Measurements from ENCODE around the gene ARCN1.

ARCN1 gene

GRCh38 chr11:118572061-118572980 is at the start of gene ARCN1:
TSS of gene ARCN1 (plus strand) at chr11:118572409. CDS start at chr11:118572548, 139 bp downstream.
- DNase-seq: peak; percentile 81

DNA sequence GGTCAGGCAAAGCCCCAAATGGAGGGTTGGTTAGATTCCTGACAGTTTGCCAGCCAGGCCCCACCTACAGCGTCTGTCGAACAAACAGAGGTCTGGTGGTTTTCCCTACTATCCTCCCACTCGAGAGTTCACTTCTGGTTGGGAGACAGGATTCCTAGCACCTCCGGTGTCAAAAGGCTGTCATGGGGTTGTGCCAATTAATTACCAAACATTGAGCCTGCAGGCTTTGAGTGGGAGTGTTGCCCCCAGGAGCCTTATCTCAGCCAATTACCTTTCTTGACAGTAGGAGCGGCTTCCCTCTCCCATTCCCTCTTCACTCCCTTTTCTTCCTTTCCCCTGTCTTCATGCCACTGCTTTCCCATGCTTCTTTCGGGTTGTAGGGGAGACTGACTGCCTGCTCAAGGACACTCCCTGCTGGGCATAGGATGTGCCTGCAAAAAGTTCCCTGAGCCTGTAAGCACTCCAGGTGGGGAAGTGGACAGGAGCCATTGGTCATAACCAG is 49.6 kb upstream of the ARCN1 start:
- DNase-seq: no peak

GRCh38 chr11:118524356-118524755 is 47.9 kb upstream of the ARCN1 start:
- no peak for DNase-seq

DNA sequence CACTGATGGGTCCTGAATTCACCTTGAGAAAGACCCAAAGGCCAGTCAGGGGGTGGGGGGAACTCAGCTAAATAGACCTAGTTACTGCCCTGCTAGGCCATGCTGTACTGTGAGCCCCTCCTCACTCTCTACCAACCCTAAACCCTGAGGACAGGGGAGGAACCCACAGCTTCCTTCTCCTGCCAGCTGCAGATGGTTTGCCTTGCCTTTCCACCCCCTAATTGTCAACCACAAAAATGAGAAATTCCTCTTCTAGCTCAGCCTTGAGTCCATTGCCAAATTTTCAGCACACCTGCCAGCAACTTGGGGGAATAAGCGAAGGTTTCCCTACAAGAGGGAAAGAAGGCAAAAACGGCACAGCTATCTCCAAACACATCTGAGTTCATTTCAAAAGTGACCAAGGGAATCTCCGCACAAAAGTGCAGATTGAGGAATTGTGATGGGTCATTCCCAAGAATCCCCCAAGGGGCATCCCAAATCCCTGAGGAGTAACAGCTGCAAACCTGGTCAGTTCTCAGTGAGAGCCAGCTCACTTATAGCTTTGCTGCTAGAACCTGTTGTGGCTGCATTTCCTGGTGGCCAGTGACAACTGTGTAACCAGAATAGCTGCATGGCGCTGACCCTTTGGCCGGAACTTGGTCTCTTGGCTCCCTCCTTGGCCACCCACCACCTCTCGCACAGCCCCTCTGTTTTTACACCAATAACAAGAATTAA is 47.3 kb upstream of the ARCN1 start:
- no peak for DNase-seq

GRCh38 chr11:118526688-118527087 is 45.5 kb upstream of the ARCN1 start:
- no peak for DNase-seq

DNA sequence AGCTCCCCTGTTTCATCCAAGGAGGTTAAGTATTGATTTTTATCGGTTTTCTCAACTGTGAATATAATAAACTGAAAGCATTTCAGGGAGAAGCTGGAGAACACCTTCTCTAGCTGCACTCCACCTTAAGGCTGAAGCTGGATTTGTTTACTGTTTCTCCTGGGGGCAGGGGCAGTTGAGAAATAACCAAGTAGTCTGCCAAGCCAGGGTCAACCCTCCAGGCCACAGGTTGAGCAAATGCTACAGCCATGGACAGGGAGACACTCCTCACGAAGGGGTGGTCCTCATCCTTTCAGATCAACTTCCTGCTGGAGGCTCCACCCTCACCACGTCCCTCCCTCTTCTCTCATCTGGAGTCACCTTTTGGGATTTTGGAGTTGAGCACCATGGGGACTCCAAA is 45.1 kb upstream of the ARCN1 start, which contains the start of gene TTC36:
TTC36 (plus strand) TSS at position 366 of the 400 bp plus-strand sequence; CDS start at position 387, 21 bp downstream.
- DNase-seq: no peak

GRCh38 chr11:118528511-118528910 is 43.7 kb upstream of the ARCN1 start:
- DNase-seq: no peak

- no peak for DNase-seq
Measured at GRCh38 chr11:118529584-118530175, 42.5 kb upstream of the ARCN1 start.

- DNase-seq: no peak
Measured at GRCh38 chr11:118530180-118530682, 42.0 kb upstream of the ARCN1 start.

DNA sequence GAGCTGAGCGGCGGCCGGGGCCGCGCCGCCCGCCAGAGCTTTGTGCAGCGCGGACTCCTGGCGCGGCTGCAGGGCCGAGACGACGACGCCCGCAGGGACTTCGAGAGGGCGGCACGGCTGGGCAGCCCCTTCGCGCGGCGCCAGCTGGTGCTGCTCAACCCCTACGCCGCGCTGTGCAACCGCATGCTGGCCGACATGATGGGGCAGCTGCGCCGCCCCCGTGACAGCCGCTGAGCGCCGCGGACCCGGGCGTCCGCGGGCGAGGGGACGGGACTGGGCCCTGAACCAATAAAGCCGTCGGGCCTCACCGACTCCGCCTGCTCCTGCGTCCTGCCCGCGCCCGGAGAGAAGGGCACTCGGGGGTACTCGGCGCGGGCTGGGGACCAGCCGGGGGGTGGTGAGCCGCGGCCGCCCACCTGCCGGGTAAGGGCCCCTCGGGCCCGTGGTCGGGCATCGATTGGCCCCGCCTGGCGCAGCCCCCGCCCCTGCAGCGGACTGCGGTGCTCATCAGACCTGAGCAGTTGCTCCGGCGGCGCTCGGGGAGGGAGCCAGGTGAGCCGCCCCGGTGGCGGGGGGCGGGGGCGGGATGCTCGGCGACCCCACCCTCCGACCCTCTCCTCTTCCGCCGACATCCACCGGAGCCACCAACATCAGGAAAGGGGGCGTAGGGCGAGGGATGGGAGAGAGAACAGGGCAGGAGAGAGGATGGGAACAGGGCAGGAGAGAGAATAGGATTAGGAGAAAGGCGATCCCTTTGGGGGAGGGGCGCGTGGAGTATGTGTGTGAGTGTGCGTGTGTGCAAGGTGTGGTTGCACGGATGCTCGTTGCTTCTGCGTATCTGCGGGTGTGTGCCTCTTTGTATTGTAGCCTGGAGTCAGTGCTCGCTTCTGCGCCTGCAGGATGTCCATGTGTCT is 41.3 kb upstream of the ARCN1 start, which contains the start of gene TMEM25:
TMEM25 (plus strand) TSS at position 510 of the 914 bp plus-strand sequence. CDS start 610 bp downstream, outside the sequence.
- peak; percentile 18 for DNase-seq

GRCh38 chr11:118531597-118532084 is 40.6 kb upstream of the ARCN1 start:
- DNase-seq: no peak

GRCh38 chr11:118532091-118532490 is 40.1 kb upstream of the ARCN1 start:
- DNase-seq: no peak

DNA sequence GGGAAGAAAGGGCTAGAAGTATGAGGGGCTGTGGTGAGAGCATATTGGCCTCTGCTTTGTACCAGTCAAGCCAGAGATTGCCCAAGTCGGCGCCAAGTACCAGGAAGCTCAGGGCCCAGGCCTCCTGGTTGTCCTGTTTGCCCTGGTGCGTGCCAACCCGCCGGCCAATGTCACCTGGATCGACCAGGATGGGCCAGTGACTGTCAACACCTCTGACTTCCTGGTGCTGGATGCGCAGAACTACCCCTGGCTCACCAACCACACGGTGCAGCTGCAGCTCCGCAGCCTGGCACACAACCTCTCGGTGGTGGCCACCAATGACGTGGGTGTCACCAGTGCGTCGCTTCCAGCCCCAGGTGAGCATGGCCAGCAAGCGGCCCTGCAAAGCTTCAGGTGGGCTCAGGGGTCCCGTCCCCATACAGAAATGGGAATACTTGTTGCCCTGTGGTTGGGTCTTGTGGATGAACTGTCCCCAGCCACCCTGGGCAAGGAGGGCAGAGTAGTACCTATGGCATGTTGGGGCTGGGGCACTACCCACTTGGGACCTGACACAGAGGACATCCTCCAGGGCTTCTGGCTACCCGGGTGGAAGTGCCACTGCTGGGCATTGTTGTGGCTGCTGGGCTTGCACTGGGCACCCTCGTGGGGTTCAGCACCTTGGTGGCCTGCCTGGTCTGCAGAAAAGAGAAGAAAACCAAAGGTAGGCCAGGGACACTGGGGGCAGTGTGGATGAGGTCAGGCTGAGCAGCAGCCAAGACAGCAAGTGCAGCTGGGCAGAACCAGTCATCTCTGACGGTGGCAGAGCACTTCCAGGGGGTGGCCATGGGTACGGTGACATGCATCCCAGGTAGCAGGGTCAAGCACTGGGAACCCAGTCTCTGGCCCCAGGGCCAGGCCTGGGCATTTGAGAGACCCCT is 39.1 kb upstream of the ARCN1 start:
- no peak for DNase-seq

DNA sequence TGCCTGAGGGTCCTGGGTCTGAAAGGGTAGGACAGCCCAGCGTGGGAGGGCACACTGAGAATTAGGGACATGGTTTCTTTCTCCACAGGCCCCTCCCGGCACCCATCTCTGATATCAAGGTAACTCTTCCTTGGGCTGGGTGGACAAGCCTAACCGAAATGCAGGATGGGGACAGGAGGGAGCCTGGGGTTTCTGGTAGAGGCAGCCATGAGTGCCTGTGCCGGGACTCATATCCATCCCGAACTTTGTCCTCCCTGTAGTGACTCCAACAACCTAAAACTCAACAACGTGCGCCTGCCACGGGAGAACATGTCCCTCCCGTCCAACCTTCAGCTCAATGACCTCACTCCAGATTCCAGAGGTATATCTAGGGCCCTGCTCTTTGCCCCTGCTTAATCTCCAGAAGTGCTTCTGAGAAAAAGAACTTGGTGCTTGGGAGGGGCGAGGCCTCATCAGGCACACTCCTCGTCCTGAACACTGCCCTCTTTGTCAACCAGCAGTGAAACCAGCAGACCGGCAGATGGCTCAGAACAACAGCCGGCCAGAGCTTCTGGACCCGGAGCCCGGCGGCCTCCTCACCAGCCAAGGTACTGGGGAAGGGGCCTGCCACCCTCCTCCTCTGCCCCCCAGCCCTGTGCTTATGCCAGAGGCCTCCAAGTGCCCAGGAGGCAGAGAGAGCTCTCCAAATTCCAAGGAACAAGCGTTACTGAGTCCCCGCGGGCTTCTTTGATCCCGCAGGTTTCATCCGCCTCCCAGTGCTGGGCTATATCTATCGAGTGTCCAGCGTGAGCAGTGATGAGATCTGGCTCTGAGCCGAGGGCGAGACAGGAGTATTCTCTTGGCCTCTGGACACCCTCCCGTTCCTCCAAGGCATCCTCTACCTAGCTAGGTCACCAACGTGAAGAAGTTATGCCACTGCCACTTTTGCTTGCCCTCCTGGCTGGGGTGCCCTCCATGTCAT is 38.2 kb upstream of the ARCN1 start:
- DNase-seq: no peak

DNA sequence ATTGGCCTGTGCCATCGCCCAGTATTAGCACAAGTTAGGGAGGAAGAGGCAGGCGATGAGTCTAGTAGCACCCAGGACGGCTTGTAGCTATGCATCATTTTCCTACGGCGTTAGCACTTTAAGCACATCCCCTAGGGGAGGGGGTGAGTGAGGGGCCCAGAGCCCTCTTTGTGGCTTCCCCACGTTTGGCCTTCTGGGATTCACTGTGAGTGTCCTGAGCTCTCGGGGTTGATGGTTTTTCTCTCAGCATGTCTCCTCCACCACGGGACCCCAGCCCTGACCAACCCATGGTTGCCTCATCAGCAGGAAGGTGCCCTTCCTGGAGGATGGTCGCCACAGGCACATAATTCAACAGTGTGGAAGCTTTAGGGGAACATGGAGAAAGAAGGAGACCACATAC is 36.9 kb upstream of the ARCN1 start:
- no peak for DNase-seq

DNA sequence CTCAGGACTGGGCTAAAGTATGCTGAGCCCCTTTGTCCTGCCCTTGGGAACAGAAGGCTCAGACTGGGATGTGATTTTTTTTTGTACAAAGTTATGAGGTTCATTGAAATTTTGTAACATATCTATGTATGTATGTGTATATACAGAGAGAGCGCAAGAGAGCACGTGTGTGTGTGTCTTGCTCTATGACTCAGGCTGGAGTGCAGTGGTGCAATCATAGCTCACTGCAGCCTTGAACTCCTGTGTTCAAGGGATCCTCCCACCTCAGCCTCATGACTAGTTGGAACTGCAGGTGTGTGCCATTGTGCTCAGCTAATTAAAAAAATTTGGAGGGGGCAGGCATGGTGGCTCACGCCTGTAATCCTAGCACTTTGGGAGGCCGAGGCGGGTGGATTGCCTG is 35.5 kb upstream of the ARCN1 start:
- no peak for DNase-seq

DNA sequence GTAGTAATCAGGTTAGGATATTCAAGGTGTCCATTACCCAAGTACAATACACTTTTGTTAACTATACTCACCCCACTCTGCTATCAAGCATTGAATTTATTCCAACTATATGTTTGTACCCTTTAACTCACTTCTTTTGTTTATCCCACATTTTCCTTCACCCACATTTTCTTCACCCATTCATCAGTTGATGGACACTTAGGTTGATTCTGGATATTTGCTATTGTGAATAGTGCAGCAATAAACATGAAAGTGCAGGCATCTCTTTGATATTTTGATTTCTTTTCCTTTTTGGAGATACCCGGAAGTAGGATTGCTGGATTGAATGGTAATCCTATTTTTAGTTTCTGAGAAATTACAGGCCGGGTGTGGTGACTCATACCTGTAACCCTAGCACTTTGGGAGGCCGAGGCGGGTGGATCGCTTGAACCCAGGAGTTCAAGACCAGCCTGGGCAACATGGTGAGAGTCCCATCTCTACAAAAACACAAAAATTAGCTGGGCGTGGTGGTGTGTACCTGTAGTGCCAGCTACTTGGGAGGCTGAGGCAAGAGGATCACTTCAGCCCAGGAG is 34.7 kb upstream of the ARCN1 start:
- DNase-seq: no peak

GRCh38 chr11:118544010-118544646 is 28.1 kb upstream of the ARCN1 start:
- no peak for DNase-seq

Data from inflammatory macrophage treated with lipopolysaccharide for 4 hours (primary cell).